Measurements from ENCODE around the gene CYTIP.
"Not testable (repeated sequence)": the region's sequence is repeated elsewhere in the genome, so short reads cannot be mapped to it uniquely, and the experiment has no call there.

CYTIP gene

DNA sequence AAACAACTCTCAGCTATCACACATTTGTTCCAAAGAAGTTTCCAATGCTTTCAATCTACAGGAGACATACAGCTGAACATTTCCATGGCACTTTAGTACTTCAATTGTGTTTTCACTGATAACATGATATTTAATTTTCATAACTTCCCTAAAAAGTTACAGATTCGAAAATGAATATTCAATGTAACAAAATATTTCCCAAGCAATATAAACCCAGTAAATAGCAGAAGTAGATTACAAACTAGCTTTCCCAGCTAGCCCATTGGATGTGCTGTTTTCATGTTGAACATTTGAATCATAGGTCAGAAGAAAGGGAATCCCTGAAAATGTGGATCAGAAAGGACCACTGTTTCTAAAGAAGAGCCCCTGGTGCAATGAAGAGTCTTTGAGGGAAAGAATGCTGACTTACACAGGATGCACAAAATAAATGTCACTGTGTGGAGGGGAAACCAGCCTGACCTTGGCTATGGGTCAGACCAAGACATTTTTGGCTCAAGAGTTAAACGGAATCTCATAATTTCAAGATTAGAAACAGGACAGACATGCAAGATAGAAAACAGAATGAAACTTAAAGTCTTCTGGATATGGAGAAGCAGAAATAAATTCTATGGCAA lies 22.5 kb downstream of the CYTIP start:
- no peak for DNase-seq

- DNase-seq: no peak
These were observed 23.0 kb downstream of the CYTIP start for GRCh38 chr2:157420771-157421323.

DNA sequence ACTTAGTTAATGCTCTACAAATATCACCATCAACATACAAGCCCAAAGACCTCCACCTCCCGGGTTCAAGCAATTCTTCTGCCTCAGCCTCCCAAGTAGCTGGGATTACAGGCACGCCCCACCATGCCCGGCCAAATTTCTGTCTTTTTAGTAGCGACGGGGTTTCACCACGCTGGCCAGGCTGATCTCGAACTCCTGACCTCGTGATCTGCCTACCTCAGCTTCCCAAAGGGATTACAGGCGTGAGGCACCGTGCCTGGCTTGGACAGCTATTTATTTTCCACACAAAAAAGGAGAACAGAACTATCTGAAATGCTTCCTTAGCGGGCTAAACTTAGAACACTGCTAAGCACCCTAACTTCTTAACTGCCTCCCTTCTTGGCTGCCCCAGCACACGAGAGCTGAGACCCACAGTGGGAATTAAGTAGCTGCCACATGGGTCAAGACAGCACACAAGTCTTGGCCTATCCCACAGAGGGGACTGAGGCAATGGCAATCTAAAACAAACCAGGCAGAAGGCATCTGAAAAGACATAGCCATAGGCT lies 24.8 kb downstream of the CYTIP start:
- DNase-seq: no peak

DNA sequence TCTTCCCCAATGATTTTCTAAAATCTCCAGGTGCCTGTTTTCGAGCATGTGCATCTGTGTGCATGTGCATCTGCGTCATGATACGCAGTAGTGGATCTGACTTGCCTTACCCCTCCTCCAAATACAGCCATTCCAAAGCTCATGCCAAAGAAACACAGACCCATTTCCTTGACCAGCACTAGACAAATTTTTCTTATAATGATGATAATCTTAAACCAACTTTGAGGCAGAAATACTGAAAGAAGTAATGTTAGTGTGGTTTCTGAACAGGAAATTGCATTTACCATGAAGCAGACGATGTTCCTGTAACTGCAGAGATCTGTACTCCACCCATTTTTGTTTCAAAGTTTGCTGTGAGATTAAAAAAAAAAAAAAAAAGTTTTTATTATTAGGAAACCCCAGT lies 25.6 kb downstream of the CYTIP start:
- no peak for DNase-seq

DNA sequence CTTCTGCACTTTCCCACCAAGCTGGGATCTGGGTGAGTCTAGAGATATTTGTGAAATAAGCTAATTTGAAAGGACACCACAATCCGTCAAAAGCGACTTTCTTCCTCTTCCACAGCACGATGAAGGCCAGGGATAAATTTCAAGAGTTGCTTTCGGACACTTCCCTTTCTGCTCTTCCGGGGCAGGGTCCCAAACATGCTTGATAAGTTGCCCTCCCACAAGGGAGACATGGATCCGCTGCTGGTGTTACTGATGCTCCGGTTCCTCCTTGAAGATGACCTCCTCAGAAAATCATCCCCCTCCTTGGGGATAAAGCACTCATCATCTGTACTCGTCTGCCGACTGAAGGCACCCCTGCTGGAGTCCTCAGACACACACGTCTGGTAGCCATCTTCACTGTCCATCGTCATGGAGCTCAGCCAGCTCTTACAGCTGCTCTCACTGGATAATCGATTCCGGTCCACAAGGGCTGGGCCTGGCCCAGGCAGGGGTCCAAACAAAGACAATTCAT lies 28.2 kb downstream of the CYTIP start:
- no peak for DNase-seq

DNA sequence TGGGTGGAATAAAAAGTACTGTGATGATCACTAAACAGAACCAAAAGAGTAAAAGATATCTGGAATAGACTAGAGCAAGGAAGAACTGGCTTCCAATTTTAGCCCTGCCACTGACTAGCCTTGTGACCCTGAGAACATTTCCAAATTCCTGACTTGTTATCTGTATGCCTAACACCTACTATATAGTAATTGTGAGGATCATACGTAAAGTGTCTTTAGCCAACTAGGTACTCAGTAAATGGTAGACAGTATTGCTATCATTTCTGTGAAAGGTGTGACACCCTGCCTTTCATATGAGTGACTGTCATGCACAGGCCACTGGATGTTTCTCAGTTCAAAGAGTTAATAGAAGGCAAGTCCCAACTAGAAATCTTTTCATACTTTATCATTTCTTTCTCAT lies 29.8 kb downstream of the CYTIP start:
- no peak for DNase-seq

DNA sequence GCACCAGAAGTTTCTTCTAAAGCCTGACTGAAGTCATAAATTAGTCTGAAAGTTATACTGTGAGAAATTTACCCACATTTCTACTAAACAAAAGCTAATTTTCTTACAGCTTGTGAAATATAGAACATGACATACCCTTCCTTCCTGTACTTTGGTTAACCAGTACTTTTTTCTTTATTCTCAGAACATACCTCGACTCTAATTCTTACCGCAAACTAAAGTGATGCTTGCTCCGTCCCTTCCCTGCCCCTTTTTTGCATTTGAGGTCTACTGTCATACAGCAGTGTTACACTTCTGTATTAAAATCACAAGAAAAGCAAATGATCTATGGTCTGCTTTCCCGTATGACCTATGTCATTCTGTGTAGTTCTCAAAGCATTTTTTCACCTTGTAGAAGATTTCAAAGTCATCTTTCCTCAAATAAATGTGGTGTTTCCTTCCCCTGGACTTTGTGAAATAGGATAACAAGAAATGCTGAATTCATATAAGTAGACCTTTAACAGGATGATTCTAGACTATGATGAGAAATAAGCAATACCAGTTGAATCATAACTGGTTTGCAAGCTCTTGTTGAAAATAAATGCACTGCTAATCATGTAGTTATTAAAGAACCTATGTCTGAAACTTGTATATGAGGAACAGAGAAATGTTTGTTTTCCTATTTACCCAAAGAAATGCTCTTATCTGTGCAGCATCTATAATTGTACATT lies 30.4 kb downstream of the CYTIP start:
- DNase-seq: no peak

- DNase-seq: no peak
These were observed 32.1 kb downstream of the CYTIP start for GRCh38 chr2:157411624-157412336.

GRCh38 chr2:157405398-157405797 lies 38.5 kb downstream of the CYTIP start:
- DNase-seq: not testable (repeated sequence)

GRCh38 chr2:157404363-157404762 lies 39.5 kb downstream of the CYTIP start:
- no peak for DNase-seq

DNA sequence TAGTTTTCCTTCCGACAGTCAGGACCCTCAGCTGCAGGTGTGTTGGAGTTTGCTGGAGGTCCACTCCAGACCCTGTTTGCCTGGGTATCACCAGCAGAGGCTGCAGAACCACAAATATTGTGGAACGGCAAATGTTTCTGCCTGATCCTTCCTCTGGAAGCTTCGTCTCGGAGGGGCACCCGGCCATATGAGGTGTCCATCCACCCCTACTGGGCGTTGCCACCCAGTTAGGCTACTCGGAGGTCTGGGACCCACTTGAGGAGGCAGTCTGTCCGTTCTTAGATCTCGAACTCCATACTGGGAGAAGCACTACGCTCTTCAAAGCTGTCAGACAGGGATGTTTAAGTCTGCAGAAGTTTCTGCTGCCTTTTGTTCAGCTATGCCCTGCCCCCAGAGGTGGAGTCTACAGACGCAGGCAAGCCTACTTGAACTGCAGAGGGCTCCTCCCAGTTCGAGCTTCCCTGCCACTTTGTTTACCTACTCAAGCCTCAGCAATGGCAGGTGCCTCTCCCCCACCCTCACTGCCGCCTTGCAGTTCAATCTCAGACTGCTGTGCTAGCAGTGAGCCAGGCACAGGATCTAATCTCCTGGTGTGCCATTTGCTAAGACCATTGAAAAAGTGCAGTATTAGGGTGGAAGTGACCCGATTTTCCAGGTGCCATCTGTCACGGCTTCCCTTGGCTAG lies 40.9 kb downstream of the CYTIP start:
- DNase-seq: not testable (repeated sequence)

GRCh38 chr2:157395811-157396210 lies 48.1 kb downstream of the CYTIP start:
- no peak for DNase-seq

DNA sequence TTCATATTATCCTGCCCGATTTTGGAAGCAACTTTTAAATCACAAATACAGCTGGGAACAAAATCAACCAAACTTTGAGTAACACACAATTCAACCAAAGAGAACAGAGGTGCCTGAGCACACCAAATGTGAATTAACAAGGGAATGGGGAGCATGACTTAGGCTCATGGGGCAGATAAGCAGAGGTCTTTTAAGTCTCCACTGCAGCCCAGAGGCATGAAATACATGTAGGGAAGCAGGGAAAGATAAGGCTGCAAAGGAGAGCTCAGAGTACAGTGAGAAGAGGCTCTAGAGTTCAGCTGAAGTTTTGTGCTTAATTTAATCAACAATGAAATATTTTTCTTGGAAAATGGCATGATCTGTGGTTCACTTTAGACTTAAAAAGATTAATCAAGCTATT lies 49.0 kb downstream of the CYTIP start:
- DNase-seq: no peak

DNA sequence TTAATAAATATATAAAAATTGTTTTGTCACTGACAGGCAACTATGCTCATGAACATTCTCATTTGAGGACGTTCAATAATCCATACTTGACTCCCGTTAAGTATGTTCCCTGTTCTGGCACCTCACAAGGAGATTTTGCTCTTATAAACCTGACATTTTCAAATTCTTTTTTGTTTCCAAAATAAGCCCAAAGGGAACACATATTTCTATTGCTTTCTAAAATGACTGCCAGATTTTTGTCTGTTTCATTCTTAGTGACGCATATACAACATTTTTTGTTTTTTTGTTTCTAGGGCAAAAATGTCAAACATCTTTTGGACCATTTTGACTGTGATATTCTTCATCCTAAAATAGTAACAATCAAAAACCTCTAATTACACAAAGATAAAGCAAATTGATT lies 50.5 kb downstream of the CYTIP start:
- no peak for DNase-seq

DNA sequence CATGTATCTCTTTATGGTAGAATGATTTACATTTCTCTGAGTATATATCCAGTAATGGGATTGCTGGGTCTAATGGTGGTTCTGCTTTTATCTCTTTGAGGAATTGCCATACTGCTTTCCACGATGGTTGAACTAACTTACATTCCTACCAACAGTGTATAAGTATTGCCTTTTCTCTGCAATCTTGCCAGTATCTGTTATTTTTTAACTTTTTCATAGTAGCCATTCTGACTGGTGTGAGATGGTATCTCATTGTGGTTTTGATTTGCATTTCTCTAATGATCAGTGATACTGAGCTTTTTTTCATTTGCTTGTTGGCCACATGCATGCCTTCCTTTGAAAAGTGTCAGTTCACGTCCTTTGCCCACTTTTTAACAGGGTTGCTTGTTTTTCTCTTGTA lies 55.1 kb downstream of the CYTIP start:
- no peak for DNase-seq

- DNase-seq: no peak
These were observed 57.1 kb downstream of the CYTIP start for GRCh38 chr2:157386747-157387146.

DNA sequence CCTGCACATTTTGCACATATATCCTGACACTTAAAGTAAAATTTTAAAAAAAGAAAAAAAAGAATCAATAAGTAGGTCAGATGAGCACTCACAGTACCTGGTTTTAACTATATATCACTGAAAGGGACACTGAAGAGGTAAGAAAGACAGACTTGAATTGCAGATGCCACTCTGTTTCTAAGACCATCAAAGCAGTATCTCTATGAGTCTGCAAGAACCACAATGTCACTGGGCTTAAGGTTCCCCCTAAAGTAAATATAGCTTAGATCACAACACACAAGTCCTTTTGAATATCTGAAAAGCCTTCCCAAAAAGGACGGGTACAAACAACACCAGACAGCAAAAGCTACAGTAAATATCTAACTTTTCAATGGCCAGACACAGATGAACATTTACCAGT lies 57.6 kb downstream of the CYTIP start:
- DNase-seq: no peak

GRCh38 chr2:157377861-157378260 lies 66.0 kb downstream of the CYTIP start:
- DNase-seq: no peak

GRCh38 chr2:157376041-157376440 lies 67.8 kb downstream of the CYTIP start:
- no peak for DNase-seq

DNA sequence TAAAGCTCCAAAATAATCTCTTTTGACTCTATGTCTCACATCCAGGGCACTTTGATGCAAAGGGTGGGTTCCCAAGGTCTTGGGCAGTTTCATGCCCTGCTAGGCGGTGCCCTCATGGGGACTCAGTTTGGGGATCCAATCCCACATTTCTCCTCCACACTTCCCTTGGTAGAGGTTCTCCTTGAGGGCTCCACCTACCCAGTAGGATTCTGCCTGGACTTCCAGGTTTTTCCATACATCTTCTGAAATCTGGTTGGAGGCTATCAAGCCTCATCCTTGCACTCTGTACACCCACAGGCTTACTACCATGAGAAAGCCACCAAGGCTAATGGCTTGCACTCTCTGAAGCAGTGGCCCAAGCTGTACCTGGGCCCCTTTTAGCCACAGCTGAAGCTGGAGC lies 68.5 kb downstream of the CYTIP start:
- no peak for DNase-seq

DNA sequence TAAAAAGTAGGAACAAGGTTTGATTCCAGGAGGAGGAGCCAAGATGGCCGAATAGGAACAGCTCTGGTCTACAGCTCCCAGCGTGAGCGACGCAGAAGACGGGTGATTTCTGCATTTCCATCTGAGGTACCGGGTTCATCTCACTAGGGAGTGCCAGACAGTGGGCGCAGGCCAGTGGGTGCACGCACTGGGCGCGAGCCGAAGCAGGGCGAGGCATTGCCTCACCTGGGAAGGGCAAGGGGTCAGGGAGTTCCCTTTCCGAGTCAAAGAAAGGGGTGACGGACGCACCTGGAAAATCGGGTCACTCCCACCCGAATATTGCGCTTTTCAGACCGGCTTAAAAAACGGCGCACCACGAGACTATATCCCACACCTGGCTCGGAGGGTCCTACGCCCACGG lies 75.4 kb downstream of the CYTIP start:
- not testable (repeated sequence) for DNase-seq

- no peak for DNase-seq
These were observed 76.2 kb downstream of the CYTIP start for GRCh38 chr2:157367704-157368103.

All from stimulated activated CD4-positive, alpha-beta T cell treated with anti-CD3 and anti-CD28 coated beads, Interleukin-2, amount 100 ng/mL, for 48 hours (primary cell).